Measurements from ENCODE around the gene ERCC6.
A peak's percentile ranks its signal among the peaks of the same experiment; 100 is the strongest.

ERCC6 gene

GRCh38 chr10:49538381-49539319 is at the start of gene ERCC6:
ERCC6 (minus strand) TSS chr10:49539121.
- DNase-seq, result peak; percentile 98

- DNase-seq, result no peak
These were observed 49.1 kb upstream of the ERCC6 start for GRCh38 chr10:49587981-49588380.

DNA sequence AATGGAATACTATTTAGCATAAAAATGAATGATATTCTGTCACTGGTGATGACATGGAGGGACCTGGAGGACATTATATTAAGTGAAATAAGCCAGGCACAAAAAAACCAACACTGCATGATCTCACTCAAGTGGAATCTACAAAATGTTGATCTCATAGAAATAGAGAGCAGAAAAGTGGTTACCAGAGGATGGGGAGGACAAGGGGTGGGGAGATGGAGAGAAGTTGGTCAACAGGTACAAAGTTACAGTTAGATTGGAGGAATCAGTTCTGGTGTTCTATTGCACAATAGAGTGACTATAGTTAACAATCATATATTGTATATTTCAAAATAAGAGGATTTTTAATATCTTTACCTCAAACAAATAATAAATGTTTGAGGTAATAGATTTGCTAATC is 46.5 kb upstream of the ERCC6 start:
- no peak for DNase-seq

DNA sequence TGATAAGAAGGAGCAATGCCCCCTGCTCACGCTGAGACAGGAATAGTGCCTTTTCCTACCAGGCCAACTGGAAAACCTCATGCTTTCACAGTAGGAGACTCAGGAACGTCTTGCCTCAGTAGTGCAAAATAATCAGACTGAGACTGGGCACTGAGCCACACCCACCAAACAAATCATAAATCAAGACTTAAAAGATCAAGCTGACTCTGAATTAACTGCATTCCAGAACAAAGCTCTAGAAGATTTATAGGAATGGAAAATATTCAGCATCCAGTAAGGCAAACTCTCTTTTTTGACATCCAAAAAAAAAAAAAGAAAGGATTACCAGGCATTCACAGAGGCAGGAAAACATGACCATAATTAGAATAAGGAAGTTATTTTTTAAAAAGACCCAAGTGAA is 40.7 kb upstream of the ERCC6 start:
- no peak for DNase-seq

GRCh38 chr10:49578392-49578791 is 39.5 kb upstream of the ERCC6 start:
- DNase-seq, result no peak

DNA sequence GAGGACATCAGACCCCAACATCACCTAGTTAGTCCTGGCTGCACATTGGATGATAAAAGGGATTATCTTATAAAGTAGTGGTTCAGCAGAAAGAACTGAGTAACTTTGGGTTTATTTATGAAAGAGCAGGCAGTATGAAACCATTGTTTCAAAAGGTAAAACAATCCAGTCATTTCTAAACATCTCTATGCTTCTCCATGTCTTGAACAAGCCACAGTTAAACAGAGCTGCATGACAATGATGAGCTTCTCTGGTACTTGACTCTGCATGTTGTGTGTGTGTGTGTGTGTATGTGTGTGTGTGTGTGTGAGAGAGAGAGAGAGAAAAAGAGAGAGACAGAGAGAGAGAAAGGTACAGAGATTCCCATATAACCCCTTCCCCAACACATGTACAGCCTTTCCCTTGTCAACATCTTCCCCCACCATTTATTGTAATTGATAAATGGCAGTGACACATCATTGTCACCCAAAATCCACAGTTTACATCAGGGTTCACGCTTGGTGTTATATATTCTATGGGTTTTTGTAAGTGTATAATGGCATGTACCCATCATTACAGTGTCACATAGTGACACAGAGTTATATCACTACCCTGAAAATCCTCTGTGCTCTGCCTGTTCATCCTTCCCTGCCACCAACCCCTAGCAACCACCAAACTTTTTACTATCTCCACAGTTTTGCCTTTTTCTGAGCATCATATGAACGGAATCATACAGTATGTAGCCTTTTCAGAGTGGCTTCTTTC is 38.4 kb upstream of the ERCC6 start:
- no peak for DNase-seq

- DNase-seq, result no peak
These were observed 36.7 kb upstream of the ERCC6 start for GRCh38 chr10:49575489-49576072.

GRCh38 chr10:49572594-49573114 is 33.7 kb upstream of the ERCC6 start:
- DNase-seq, result no peak

DNA sequence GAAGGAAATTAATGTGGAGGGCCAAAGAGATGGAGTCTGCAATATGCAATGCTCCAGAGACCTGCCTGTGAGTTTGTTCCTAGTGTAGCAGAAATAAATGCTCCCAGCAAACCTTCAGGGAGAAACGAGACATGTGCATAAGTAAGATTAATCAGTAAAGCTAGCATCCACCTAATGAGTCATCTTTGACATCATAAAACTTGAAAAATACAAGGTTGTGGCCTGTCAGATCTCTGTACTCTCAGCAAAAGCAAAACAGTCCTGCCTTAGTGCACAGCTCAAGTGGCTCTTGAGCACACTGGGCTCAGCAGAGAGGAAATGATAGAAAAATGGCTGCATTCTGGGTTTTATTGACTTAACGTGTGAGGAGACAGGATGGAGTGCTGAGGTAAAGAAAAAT is 32.5 kb upstream of the ERCC6 start:
- DNase-seq, result no peak

DNA sequence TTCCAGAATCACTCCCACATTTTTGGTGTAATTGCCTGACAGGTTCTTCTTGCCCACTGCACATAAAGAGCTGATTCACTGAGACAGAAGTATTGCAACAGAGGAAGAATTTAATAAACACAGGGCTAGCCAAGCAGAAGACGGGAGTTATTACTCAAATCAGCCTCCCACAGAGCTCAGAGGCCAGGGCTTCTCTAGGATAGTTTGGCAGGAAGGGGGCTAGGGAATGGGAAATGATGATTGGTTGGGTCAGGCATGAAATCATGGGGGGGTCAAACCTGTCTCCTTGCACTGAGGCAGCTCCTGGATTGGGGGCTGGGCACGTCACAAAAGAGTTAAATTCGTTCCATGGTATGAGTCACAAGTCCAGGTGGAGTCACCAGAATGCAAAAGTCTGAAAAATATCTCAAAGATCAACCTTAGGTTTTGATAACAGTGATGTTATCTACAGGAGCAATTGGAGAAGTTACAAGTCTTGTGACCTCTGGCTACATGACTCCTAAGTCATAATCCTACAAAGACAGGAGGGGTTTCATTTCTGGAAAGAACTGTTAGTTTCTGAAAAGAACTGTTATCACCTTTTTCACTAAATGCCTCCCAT is 30.2 kb upstream of the ERCC6 start:
- DNase-seq, result no peak

DNA sequence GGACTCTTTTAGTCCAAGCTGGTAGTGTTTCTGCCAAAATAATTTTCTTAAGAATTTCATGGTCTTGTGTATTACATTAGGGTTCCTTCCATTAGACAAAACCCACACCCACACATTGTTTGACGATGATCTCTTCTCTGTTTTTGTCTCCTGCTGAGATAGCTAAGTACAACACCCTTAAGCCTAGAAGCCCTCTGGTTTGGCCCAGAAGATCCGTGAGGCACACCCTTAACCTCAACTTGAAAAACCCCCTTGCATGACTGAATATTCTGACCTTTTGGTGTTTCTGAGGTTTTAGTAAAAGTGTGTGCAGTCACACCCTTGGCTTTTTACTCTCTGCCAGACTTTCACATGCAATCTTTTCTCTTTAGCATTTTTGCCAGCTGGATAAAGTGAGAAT is 29.3 kb upstream of the ERCC6 start:
- no peak for DNase-seq

DNA sequence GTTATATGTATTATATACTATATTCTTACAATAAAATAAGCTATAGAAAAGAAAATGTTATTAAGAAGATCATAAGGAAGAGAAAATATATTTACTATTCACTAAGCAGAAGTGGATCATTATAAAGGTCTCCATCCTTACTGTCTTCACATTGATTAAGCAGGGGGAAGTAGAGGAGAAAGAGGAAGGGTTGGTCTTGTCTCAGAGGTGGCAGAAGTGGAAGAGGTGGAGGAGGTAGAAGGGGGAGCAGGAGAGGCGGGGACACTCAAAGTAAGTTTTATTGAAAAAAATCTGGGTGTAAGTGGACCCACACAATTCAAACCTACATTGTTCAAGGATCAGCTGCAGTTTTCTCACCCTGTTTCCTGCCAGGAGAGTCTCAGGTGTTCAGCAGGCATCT is 28.9 kb upstream of the ERCC6 start:
- DNase-seq, result peak in 1 of 2 experiments; percentile 4

- no peak for DNase-seq
These were observed 25.6 kb upstream of the ERCC6 start for GRCh38 chr10:49564461-49565009.

- DNase-seq, result no peak
These were observed 24.0 kb upstream of the ERCC6 start for GRCh38 chr10:49562893-49563292.

DNA sequence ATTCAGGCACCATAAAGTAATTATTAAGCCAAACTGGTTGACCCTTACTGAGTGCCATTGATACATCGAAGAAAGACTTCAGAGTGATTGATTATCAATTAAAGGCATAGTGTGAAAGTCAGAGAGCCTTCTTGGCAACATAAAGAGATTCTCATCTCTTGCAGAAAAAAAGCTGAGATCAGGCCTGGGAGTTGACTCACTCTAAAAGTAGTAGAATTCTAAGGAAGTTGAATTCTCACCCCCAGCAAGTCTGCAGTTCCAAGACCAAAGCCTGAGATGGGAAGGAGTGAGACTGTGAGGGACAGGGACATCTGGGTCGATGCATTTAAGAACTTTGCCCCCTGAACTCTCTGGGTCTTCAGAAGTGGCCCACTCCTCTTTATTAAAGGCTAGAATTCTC is 21.6 kb upstream of the ERCC6 start:
- no peak for DNase-seq

DNA sequence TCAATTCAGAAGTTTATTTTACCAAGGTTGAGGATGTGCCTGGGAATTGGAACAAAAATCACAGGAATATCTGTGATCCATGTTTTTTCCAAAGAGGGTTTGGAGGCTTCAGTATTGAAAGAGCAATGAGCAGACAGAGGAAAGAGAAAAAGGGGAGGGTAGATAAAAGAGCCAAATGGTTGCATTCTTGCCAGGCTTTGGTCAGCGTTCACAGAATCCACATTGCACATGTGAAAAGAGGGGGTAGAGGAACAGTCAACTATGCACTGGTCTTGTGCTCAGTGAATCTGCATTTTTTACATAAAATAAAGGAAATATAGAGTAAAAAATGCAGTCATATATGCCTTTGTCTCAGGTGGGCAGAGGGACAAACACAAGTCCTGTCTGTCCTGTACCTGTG is 20.6 kb upstream of the ERCC6 start:
- no peak for DNase-seq

- DNase-seq, result no peak
These were observed 19.3 kb upstream of the ERCC6 start for GRCh38 chr10:49558190-49558589.

GRCh38 chr10:49557681-49558080 is 18.8 kb upstream of the ERCC6 start:
- no peak for DNase-seq

DNA sequence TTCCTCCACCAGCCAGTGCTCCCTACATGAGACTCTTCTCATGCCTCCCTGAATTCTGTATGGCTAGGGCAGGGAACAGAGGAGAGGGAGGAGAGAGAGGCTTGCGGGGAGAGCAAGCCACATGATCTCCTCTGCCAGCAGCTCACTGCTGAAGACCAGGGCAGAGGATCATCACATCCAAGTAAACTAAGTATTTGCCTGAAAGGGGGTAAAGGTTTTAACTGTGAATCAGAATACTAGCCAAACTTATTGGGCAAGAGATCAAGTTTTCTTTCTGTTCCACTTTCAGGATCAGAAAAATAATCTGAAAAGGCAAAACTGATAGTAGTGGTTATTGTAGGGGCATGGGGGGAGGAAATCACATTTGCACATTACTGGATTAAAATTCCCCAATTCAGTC is 17.8 kb upstream of the ERCC6 start:
- no peak for DNase-seq

DNA sequence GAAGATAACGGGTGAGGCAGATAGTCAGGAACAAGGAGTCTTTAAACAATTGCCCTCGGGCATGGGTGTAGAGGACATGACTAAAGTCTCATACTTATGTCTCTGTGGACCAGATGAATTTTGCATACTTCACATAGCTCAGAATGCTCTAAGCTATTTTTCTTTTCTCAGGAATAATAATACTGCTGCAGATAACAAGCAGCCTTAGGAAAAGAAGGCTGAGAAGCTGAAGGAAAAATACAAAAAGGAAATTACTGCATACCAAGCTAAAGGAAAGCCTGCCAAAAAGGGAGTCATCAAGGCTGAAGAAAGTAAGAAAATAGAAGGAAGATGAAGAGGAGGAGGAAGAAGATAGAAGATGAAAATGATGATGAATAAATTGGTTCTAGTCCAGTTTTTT is 13.4 kb upstream of the ERCC6 start:
- no peak for DNase-seq

- DNase-seq, result no peak
These were observed 11.6 kb upstream of the ERCC6 start for GRCh38 chr10:49550563-49550962.

- no peak for DNase-seq
These were observed 10.9 kb upstream of the ERCC6 start for GRCh38 chr10:49549640-49550346.

Measured in Kasumi-1 (cell line).